DOHH2 (cell line): ENCODE data around the gene SIGLEC11.

ENCODE experiments used
- H3F3A ChIP-seq: fragments of 200-600 bp; sonication (generic), shearing (Covaris generic); 2 replicates; pipeline ENCODE4 v1.6.0; 2016; ENCODE audit warnings: antibody characterized with exemption, mild to moderate bottlenecking; ENCODE audit not compliant: control insufficient read depth, insufficient read depth
- H3K27ac ChIP-seq: fragments of 200-600 bp; sonication (generic); 2 replicates; pipeline ENCODE4 v1.5.1; 2014; ENCODE audit warnings: low read depth, mild to moderate bottlenecking, low read length, moderate library complexity
- H3K27me3 ChIP-seq: fragments of 200-600 bp; sonication (generic); 2 replicates; pipeline ENCODE4 v1.6.1; 2014; ENCODE audit warnings: mild to moderate bottlenecking, low read length, mixed read lengths; ENCODE audit not compliant: control insufficient read depth
- H3K36me3 ChIP-seq: fragments of 200-600 bp; sonication (generic); 2 replicates; pipeline ENCODE4 v1.6.1; 2014; ENCODE audit warnings: mild to moderate bottlenecking, low read length, moderate library complexity, mixed read lengths; ENCODE audit not compliant: control insufficient read depth
- H3K4me1 ChIP-seq: fragments of 200-600 bp; sonication (generic); 2 replicates; pipeline ENCODE4 v1.6.1; 2014; ENCODE audit warnings: mild to moderate bottlenecking, low read length, mixed read lengths; ENCODE audit not compliant: control insufficient read depth
- H3K4me2 ChIP-seq: fragments of 200-600 bp; sonication (generic); 2 replicates; pipeline ENCODE4 v1.6.0; 2014; ENCODE audit warnings: mild to moderate bottlenecking, low read length, moderate library complexity
- H3K4me3 ChIP-seq: fragments of 200-600 bp; sonication (generic); 2 replicates; pipeline ENCODE4 v1.5.1; 2014; ENCODE audit warnings: mild to moderate bottlenecking, low read length, mixed read lengths
- H3K79me2 ChIP-seq: fragments of 200-600 bp; sonication (generic); 2 replicates; pipeline ENCODE4 v1.6.1; 2014; ENCODE audit warnings: mild to moderate bottlenecking, low read length, mixed read lengths; ENCODE audit not compliant: control insufficient read depth
- H3K9me2 ChIP-seq: fragments of 200-600 bp; sonication (generic); replicated peaks from 2 replicates; pipeline ENCODE4 v1.6.1; 2014; ENCODE audit warnings: mild to moderate bottlenecking, low read length, mixed read lengths; ENCODE audit not compliant: control insufficient read depth
- H3K9me3 ChIP-seq: fragments of 200-600 bp; sonication (generic); 2 replicates; pipeline ENCODE4 v1.6.1; 2014; ENCODE audit warnings: antibody characterized with exemption, low read length, mixed read lengths; ENCODE audit not compliant: control insufficient read depth, insufficient read depth
- H4K20me1 ChIP-seq: fragments of 200-600 bp; sonication (generic); 2 replicates; pipeline ENCODE4 v1.6.0; 2014; ENCODE audit warnings: low read depth, mild to moderate bottlenecking, antibody characterized with exemption, low read length, moderate library complexity; ENCODE audit not compliant: control insufficient read depth, insufficient read depth
- EZH2phosphoT487 ChIP-seq: fragments of 200-600 bp; sonication (generic); IDR thresholded peaks from 2 replicates; pipeline ENCODE4 v1.6.1; 2017; ENCODE audit warnings: borderline replicate concordance, mild to moderate bottlenecking, antibody characterized with exemption, low read length, moderate library complexity, mixed read lengths
- TF ChIP-seq, protein P1 (sequence below): fragments of 200-600 bp; sonication (generic); IDR thresholded peaks from one replicate; pipeline ENCODE4 v1.5.1; 2014; ENCODE audit warnings: antibody characterized with exemption, mild to moderate bottlenecking, low read depth, low read length; ENCODE audit not compliant: poor library complexity, severe bottlenecking

Gene SIGLEC11

DNA sequence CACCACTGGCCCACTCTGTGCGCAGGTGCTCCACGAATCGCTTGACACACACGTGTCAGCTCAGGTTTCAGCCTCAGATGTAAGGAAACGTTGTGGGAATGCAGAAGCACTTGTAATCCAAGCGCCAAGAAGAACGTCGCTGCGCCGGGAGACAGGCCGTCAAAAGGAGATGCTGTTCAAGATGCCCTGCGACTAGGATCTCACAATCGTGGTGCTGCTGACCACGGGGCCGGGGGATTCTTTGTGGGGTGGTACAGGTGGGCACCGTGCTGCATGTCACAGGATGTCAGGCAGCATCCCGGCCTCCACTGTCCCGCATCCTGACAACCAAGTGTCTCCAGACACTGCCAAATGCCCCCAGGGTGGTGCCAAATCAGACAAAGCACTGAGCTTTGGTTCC, 16.9 kb upstream of the SIGLEC11 start:
- TF ChIP-seq EZH2phosphoT487: no peak
- TF ChIP-seq, protein P1, sequence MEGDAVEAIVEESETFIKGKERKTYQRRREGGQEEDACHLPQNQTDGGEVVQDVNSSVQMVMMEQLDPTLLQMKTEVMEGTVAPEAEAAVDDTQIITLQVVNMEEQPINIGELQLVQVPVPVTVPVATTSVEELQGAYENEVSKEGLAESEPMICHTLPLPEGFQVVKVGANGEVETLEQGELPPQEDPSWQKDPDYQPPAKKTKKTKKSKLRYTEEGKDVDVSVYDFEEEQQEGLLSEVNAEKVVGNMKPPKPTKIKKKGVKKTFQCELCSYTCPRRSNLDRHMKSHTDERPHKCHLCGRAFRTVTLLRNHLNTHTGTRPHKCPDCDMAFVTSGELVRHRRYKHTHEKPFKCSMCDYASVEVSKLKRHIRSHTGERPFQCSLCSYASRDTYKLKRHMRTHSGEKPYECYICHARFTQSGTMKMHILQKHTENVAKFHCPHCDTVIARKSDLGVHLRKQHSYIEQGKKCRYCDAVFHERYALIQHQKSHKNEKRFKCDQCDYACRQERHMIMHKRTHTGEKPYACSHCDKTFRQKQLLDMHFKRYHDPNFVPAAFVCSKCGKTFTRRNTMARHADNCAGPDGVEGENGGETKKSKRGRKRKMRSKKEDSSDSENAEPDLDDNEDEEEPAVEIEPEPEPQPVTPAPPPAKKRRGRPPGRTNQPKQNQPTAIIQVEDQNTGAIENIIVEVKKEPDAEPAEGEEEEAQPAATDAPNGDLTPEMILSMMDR: no peak
- Histone ChIP-seq H3K4me2 (no peak overlapping the region), H3K27ac (no peak overlapping the region), H3K27me3 (no peaks in the 10 kb centered on the region), H3K9me2 (no peaks in the 10 kb centered on the region), H3F3A (no peaks in the 10 kb centered on the region), H4K20me1 (no peaks in the 10 kb centered on the region), H3K4me1 (no peaks in the 10 kb centered on the region), H3K79me2 (no peaks in the 10 kb centered on the region), H3K36me3 (no peaks in the 10 kb centered on the region), H3K4me3 (no peak overlapping the region), H3K9me3 (no peaks in the 10 kb centered on the region)

DNA sequence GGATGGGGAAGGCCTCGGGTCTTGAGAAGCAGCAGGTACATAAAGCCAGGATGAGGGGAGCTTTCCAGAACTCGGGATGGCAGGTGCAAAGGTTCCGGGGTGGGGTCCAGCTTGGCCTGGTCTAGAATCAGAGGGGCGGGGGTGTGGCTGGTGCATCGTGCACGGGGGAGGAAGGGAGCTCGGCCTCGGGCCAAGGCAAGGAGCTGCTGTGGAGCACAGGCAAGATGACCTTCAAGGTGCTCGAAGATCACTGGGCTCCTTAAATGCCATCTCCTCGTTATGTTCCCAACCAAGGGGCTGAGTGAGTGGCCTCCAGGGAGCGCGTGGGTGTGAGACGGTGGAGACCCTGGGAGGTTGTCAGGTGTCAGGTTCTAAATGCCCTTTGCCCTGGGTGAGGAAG, 16.1 kb upstream of the SIGLEC11 start:
- Histone ChIP-seq H3K27me3 (no peaks in the 10 kb centered on the region), H3K4me1 (no peaks in the 10 kb centered on the region), H3K36me3 (no peaks in the 10 kb centered on the region), H4K20me1 (no peaks in the 10 kb centered on the region), H3K79me2 (no peaks in the 10 kb centered on the region), H3K4me2 (no peak overlapping the region), H3K9me3 (no peaks in the 10 kb centered on the region), H3K4me3 (no peak overlapping the region), H3F3A (no peaks in the 10 kb centered on the region), H3K9me2 (no peaks in the 10 kb centered on the region), H3K27ac (no peak overlapping the region)
- TF ChIP-seq EZH2phosphoT487: no peak
- TF ChIP-seq, protein P1: no peak

DNA sequence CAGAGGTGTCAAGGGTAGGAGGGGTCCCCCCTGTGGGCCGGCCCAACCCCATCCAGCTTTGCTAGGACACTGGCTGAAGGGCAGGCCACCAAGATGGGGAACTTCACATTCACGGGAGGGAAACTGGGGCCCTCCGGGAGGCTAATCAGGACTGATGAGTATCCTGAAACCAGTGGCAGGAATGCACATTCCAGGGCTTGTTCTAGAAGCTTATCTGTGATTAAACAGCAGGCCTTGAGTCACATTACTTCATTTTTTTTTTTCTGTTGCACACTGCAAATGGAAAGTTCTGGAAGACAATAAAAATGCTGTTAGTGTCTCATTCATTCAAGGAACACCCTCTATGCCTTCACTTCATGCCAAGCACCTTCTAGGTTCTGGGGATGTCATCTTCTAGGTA, 15.5 kb upstream of the SIGLEC11 start:
- Histone ChIP-seq H3K27me3 (no peaks in the 10 kb centered on the region), H3K4me3 (no peak overlapping the region), H3K79me2 (no peaks in the 10 kb centered on the region), H3K27ac (no peak overlapping the region), H4K20me1 (no peaks in the 10 kb centered on the region), H3F3A (no peaks in the 10 kb centered on the region), H3K9me2 (no peaks in the 10 kb centered on the region), H3K9me3 (no peaks in the 10 kb centered on the region), H3K4me1 (no peaks in the 10 kb centered on the region), H3K36me3 (no peaks in the 10 kb centered on the region), H3K4me2 (no peak overlapping the region)
- TF ChIP-seq EZH2phosphoT487: no peak
- TF ChIP-seq, protein P1: no peak

DNA sequence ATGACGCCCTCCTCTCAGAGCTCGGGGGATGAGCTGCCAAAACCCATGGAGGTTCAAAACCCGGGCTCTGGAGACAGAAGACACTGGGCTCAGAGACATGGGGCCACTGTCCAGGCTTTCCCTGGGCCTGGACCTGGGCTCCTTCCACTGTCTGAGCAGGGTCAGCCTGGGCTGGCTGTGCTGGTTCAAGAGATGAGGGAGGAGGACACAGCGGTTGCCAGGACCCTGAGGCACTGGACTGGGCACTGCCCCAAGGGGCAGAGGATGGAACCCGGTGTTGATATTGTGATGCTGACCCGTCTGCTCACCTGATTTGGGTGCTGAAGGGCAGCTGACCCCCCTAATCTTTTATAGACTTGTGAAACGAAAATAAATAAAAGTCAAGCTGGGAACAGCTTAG, 14.1 kb upstream of the SIGLEC11 start:
- Histone ChIP-seq H3F3A (no peaks in the 10 kb centered on the region), H3K27ac (no peak overlapping the region), H3K4me2 (no peak overlapping the region), H3K4me1 (no peaks in the 10 kb centered on the region), H3K79me2 (no peaks in the 10 kb centered on the region), H3K27me3 (no peaks in the 10 kb centered on the region), H3K9me3 (no peaks in the 10 kb centered on the region), H4K20me1 (no peaks in the 10 kb centered on the region), H3K36me3 (no peaks in the 10 kb centered on the region), H3K9me2 (no peaks in the 10 kb centered on the region), H3K4me3 (no peak overlapping the region)
- TF ChIP-seq, protein P1: no peak
- TF ChIP-seq EZH2phosphoT487: no peak
